ENCODE measurements around the gene LTB4R2. TPM values are rescaled to one million over a fixed set of nuclear protein-coding genes. Genes with fewer than 3 reads are reported as not detected.

Gene LTB4R2
- polyA plus RNA-seq, 1 experiment, result 0.91 TPM

DNA sequence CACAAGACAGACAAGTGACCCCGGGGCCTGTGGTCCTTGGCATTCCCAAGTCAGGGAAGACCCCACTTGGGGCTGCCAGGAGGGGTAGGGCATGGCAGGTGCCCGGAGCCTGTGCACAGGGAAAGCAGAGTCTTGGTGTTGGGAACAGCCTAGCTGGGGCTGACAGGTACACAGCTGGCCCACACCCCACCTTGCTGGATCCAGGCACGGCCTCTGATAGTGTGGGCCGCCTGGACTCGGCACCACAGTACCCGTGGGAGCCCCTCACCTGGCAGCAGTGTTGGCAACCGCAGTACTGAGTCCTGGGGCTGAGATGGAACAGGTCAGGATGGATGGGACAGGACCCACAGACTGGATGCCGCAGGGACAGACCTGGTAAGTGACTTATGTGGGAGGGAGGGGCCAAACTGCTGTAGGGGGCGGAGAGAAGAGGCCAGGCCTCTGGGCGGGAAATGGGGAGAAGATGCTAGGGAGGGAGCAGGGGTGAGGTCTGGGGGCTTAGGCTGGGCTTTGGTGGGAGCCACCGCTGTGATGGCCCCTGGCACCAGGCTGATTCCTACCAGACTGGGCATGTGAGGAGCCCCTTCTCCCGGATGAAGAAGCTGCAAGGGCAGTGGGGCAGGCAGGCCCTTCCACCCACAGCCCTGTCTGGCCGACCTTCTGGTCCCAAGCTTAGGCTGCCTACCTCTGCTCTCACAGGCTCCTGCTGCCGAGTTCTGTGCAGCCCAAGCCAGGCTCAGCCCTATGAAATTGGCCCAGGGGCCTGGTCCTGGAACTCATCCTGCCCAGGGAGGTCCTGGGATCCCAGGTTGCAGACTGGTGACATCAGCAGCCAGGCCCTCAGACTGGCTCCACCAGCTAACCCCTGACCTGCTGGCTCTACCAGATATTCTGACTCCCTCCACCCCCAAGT, 46.9 kb upstream of the LTB4R2 start, which contains the start of gene TGM1:
Gene TGM1, minus strand, starts transcription at position 357 of the 913 bp plus-strand sequence. CDS start 825 bp downstream, outside the sequence.
- DNase-seq (ENCODE audit: low read depth, low spot score), result no peak
- H3K9me3 ChIP-seq (ENCODE audit: control insufficient read depth, insufficient read depth, low read length), result no peaks in the 10 kb centered on the region
- CTCF ChIA-PET, result interaction anchor here (1.3 to 1.4 kb wide), 2 partner anchors 20 to 168 kb away, joined by 3 read pairs; partner anchors contain the start of gene TINF2
- H3K27me3 ChIP-seq (ENCODE audit: control insufficient read depth, insufficient read depth, low read length), result no peaks in the 10 kb centered on the region
- no peak within 1 kb of the TSS for H3K4me3 ChIP-seq (ENCODE audit: low read depth, low read length)
- TF ChIP-seq, protein P1, sequence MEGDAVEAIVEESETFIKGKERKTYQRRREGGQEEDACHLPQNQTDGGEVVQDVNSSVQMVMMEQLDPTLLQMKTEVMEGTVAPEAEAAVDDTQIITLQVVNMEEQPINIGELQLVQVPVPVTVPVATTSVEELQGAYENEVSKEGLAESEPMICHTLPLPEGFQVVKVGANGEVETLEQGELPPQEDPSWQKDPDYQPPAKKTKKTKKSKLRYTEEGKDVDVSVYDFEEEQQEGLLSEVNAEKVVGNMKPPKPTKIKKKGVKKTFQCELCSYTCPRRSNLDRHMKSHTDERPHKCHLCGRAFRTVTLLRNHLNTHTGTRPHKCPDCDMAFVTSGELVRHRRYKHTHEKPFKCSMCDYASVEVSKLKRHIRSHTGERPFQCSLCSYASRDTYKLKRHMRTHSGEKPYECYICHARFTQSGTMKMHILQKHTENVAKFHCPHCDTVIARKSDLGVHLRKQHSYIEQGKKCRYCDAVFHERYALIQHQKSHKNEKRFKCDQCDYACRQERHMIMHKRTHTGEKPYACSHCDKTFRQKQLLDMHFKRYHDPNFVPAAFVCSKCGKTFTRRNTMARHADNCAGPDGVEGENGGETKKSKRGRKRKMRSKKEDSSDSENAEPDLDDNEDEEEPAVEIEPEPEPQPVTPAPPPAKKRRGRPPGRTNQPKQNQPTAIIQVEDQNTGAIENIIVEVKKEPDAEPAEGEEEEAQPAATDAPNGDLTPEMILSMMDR (IDR thresholded peaks at IDR 0.05; ENCODE audit: low read depth, low read length), result no peak
- H3K27ac ChIP-seq (ENCODE audit: low read depth, low read length), result no peak within 1 kb of the TSS
- POLR2A ChIA-PET, result no interaction called here

DNA sequence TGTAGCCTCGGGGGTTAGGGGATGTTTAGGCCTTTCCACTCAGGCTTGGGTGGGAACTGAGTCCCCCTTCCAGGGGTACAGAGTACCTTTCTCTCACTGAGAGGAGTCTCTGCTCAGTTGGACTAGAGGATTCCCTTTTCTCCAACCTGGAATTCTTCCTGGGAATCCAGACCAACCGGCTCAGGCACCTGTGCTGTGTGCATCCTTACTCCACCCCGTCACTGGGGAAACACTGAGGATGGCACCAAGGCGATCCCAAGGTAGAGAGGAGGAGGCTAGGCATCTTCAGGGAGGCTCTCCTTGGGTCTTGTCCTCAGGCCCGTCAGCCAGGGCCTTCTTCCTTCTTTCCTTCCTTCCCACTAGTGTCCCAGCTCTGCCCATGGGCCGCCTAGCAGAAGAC, 46.1 kb upstream of the LTB4R2 start:
- CTCF ChIA-PET, result interaction anchor here (1.4 kb wide), 1 partner anchor 168 kb away, joined by 3 read pairs; no protein-coding TSS in a partner anchor
- DNase-seq (ENCODE audit: low read depth, low spot score), result no peak

DNA sequence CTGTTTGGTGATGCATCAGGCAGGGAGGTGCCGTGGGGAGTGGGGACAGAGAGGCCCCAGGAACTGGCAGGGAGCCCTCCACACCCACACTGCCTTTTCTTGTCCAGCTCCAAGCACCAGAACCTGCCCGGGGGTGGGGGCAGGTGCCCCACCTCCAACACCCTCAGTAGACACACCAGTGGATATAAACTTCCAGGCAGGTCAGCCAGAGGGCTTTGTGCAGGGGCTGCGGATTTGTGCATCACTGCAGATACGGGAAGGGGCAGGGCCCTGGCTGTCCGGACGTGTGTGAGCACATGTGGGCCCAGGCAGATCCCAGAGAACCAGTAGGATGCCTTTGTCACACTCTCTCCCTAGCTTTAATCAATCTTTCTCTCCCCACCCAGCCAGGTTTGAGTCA, 45.6 kb upstream of the LTB4R2 start:
- H3K4me3 ChIP-seq (ENCODE audit: low read depth, low read length), result no peak overlapping the region
- POLR2A ChIA-PET, result interaction anchor here (0.7 to 1.8 kb wide), 2 partner anchors 22 to 123 kb away, joined by 3 to 4 read pairs; partner anchors contain the start of genes EMC9 and TINF2
- TF ChIP-seq, protein P1 (IDR thresholded peaks at IDR 0.05; ENCODE audit: low read depth, low read length), result no peak
- H3K27me3 ChIP-seq (ENCODE audit: control insufficient read depth, insufficient read depth, low read length), result no peaks in the 10 kb centered on the region
- DNase-seq (ENCODE audit: low read depth, low spot score), result no peak
- CTCF ChIA-PET, result interaction anchor here (0.6 kb wide), 1 partner anchor 28 kb away, joined by 3 read pairs; no protein-coding TSS in a partner anchor
- no peaks in the 10 kb centered on the region for H3K9me3 ChIP-seq (ENCODE audit: control insufficient read depth, insufficient read depth, low read length)
- no peak overlapping the region for H3K27ac ChIP-seq (ENCODE audit: low read depth, low read length)

More for the DNA sequence above, 46.1 kb upstream of the LTB4R2 start:
- H3K9me3 ChIP-seq (ENCODE audit: control insufficient read depth, insufficient read depth, low read length), result no peaks in the 10 kb centered on the region
- no peak overlapping the region for H3K4me3 ChIP-seq (ENCODE audit: low read depth, low read length)
- TF ChIP-seq, protein P1 (IDR thresholded peaks at IDR 0.05; ENCODE audit: low read depth, low read length), result no peak
- POLR2A ChIA-PET, result interaction anchor here (1.8 kb wide), 1 partner anchor 21 kb away, joined by 4 read pairs; the partner anchor contains the start of gene TINF2
- H3K27ac ChIP-seq (ENCODE audit: low read depth, low read length), result no peak overlapping the region
- no peaks in the 10 kb centered on the region for H3K27me3 ChIP-seq (ENCODE audit: control insufficient read depth, insufficient read depth, low read length)

DNA sequence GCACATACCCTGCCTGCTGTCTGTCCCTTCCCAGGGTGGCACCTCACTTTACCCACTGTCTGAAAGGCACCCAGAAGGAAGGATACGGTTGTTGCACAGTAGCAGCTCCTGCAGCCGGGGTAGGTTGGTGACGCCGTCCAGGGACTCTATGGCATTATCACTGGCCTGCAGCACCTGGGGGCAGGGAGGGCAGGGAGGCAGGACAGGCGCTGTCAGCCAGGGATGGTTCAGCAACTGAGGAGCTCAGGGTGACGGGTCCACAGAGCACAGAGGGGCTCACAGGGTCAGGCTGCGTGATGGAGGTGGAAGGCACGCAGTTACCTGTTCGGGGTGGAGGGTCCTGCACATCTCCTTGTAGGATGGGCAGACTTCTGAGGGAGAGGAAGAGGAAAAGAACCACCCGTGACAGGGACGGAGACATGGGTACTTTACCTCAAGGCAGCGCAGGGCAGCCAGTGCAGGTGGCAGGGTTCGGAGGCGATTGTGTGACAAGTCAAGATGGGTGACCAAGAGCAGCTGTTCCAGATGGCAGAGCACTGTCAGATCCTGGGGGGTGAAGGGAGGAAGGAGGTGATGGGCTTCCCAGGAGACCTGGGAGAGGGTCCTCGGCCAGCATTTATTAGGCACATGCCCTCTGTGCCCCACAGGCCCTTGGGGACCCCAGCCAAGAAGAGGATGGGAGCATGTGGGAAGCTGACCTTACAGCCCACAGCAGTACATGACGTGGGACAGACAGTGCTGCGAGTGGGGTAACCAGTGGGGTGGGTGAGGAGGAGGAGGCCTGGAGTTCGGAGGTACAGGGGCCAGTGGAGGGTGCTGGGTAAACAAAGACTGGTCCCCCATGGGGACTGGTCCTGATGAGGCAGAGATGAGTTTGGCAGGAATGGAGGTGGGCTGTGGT, 43.3 kb upstream of the LTB4R2 start:
- ChIA-PET CTCF (no interaction called here), POLR2A (no interaction called here)
- H3K9me3 ChIP-seq (ENCODE audit: control insufficient read depth, insufficient read depth, low read length), result no peaks in the 10 kb centered on the region
- H3K27ac ChIP-seq (ENCODE audit: low read depth, low read length), result no peak overlapping the region
- H3K27me3 ChIP-seq (ENCODE audit: control insufficient read depth, insufficient read depth, low read length), result no peaks in the 10 kb centered on the region
- DNase-seq (ENCODE audit: low read depth, low spot score), result no peak
- TF ChIP-seq, protein P1 (IDR thresholded peaks at IDR 0.05; ENCODE audit: low read depth, low read length), result no peak
- no peak overlapping the region for H3K4me3 ChIP-seq (ENCODE audit: low read depth, low read length)
